Stomach smooth muscle (tissue), 2 donors: Measurements from ENCODE around the gene AP2A1.

ENCODE experiments used
- H3K27ac ChIP-seq: one replicate; pipeline ENCODE4 v1.7.0; 2013; ENCODE audit warnings: mild to moderate bottlenecking, low read length, inconsistent platforms
- H3K27me3 ChIP-seq, 2 donors: one replicate each; pipeline ENCODE4 v1.7.0; 2013; ENCODE audit warnings: low read length in 2 of 2; ENCODE audit not compliant: insufficient read depth in 2 of 2, control insufficient read depth in 1 of 2
- H3K36me3 ChIP-seq, 2 donors: one replicate each; pipeline ENCODE4 v1.7.0; 2013; ENCODE audit warnings: low read length in 2 of 2; ENCODE audit not compliant: control insufficient read depth in 2 of 2, insufficient read depth in 2 of 2
- H3K4me1 ChIP-seq: one replicate; pipeline ENCODE4 v1.7.0; 2013; ENCODE audit warnings: low read length; ENCODE audit not compliant: control insufficient read depth, insufficient read depth
- H3K4me3 ChIP-seq, 2 donors: one replicate each; pipeline ENCODE4 v1.7.0; 2013; ENCODE audit warnings: low read length in 2 of 2
- H3K9ac ChIP-seq, 2 donors: one replicate each; pipeline ENCODE4 v1.7.0; 2013; ENCODE audit warnings: low read length in 2 of 2, mild to moderate bottlenecking in 1 of 2
- H3K9me3 ChIP-seq, 2 donors: one replicate each; pipeline ENCODE4 v1.7.0; 2013; ENCODE audit warnings: low read length in 2 of 2; ENCODE audit not compliant: control insufficient read depth in 2 of 2
- donor health status: healthy.
- donor health status: Pancreatic carcinoma.

AP2A1 gene

DNA sequence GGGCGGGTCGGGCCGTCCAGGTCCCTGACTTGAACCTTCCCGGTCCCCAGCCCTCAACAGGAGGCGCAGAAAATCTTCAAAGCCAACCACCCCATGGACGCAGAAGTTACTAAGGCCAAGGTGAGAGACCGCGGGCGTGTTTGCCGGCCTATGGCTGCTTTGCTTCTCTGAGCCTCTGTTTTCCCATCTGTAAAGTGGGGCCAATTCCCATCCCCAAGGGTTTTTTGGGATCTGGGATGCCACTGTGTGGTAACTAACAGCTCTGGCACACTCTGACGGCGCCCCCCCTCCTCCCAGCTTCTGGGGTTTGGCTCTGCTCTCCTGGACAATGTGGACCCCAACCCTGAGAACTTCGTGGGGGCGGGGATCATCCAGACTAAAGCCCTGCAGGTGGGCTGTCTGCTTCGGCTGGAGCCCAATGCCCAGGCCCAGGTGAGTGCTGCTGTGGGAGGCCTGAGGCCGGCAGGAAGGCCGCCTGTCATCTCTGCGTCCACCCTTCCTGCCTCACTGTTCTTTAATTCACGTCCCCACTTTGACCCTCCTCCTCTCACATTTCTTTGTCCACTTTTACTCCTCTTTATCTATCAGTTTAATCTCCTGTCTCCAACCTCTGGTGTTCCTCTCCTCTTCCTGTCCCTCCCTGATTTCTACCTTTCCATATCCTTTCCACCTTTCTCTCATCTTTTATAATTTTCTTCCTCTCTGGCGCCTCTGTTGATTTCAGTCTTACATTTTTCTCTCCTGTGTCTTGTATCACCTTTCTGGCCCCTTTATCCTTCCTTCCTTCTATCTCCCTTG is 39.2 kb downstream of the AP2A1 start:
- peak overlapping the region; percentile 37 for H3K27ac ChIP-seq
- H3K9ac ChIP-seq, result no peak overlapping the region
- H3K4me1 ChIP-seq, result peaks cover 32% of the 10 kb centered on the region
- no peak overlapping the region for H3K4me3 ChIP-seq
- H3K9me3 ChIP-seq, result no peaks in the 10 kb centered on the region
- peaks cover 0 to 11% of the 10 kb centered on the region in 2 donors for H3K36me3 ChIP-seq
- H3K27me3 ChIP-seq, result no peaks in the 10 kb centered on the region

DNA sequence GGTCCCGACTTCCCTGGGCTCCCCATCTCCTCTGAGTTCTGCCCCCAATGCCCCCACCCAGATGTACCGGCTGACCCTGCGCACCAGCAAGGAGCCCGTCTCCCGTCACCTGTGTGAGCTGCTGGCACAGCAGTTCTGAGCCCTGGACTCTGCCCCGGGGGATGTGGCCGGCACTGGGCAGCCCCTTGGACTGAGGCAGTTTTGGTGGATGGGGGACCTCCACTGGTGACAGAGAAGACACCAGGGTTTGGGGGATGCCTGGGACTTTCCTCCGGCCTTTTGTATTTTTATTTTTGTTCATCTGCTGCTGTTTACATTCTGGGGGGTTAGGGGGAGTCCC is 39.8 kb downstream of the AP2A1 start:
- H3K9ac ChIP-seq, result no peak overlapping the region
- H3K4me1 ChIP-seq, result peaks cover 27% of the 10 kb centered on the region
- H3K27ac ChIP-seq, result peak overlapping the region; percentile 37

DNA sequence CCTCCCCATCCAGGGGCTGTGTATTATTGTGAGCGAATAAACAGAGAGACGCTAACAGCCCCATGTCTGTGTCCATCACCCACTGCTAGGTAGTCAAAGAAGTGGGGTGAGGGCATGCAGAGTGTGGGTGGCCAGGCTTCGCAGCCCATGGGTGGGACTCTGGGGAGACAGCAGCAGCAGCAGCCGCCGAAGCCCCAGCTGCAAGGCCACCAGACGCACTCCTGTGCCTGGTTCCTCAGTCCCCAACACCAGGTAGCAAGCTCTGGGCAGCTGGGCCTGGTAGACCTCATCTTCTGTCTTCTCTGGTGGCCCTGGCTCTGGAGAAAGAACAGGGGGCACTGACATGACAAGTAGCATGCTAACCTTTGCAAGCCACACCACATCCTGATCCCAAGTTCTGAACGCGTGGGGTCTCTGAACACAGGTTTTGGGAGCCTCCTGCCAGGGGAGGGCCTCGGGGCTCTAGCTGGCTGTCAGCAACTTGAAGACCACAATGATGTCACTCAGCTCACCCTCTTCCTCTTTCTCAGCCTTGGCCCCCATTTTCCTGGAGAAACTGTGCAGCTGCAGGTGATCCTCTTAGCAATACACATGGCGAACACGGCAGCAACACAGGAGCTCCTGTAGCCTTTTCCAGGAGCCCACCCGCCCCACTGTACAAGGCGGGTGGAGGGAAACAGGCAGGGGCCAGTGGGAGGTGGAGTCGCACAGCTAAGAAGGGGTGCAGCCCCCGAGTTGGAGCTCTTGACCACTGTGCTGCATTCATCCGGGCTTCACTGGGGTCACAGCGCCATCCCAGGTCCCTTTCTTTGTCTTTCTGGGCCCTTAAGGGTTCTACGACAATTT is 40.5 kb downstream of the AP2A1 start:
- Histone ChIP-seq H3K27me3 (no peaks in the 10 kb centered on the region), H3K36me3 (peaks cover 0 to 11% of the 10 kb centered on the region in 2 donors), H3K4me1 (peaks cover 24% of the 10 kb centered on the region), H3K27ac (no peak overlapping the region), H3K4me3 (no peak overlapping the region), H3K9ac (no peak overlapping the region), H3K9me3 (no peaks in the 10 kb centered on the region)

More for the DNA sequence above, 39.8 kb downstream of the AP2A1 start:
- Histone ChIP-seq H3K9me3 (no peaks in the 10 kb centered on the region), H3K27me3 (no peaks in the 10 kb centered on the region), H3K4me3 (no peak overlapping the region), H3K36me3 (peaks cover 0 to 11% of the 10 kb centered on the region in 2 donors)

DNA sequence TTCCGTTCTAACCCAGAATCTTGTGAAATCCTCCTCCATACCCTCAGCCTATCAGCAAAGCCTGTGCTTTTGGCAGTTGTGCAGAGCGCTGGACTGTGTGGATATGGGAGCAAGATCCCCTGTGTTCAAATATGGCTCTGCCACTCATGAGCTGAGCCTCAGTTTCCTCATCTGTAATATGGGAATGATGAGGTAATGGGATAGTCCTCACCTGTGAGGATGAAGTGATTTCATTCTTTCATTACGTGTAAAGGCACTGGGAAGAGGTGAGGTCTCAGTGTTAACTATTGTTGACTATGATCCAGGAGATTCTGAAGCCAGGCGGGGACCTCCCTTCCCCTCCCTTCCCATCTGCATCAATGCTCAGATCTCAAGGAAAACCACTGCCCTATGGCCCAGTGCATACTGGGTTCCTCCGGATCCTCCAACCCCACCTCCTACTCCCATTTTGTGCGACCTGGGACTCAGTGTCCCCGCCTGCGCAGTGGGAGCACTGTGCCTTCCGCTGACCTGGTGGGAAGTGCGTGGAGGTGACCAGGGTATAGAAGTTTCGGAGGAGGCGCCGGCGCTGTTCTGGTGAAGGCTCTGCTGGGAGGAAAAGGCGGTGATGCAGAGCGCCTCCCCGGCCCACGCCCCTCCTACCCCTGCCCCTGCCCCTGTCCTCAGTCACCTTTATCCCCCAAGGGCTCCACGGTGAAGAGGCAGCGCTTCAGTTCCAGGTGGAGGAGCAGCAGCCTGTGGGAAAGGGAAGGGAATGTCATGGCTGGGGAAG is 41.3 kb downstream of the AP2A1 start:
- peak overlapping the region; percentile 88 to 94 for H3K4me3 ChIP-seq
- H3K9ac ChIP-seq, result peak overlapping the region in 1 of 2 donors; percentile 41
- H3K9me3 ChIP-seq, result no peaks in the 10 kb centered on the region
- H3K4me1 ChIP-seq, result peaks cover 27% of the 10 kb centered on the region
- no peaks in the 10 kb centered on the region for H3K27me3 ChIP-seq
- H3K36me3 ChIP-seq, result peaks cover 0 to 10% of the 10 kb centered on the region in 2 donors
- H3K27ac ChIP-seq, result peak overlapping the region; percentile 67

- peak overlapping the region; percentile 67 for H3K27ac ChIP-seq
- H3K36me3 ChIP-seq, result peaks cover 0 to 4% of the 10 kb centered on the region in 2 donors
- no peaks in the 10 kb centered on the region for H3K9me3 ChIP-seq
- peaks cover 27% of the 10 kb centered on the region for H3K4me1 ChIP-seq
- peak overlapping the region; percentile 65 to 80 for H3K9ac ChIP-seq
- H3K27me3 ChIP-seq, result no peaks in the 10 kb centered on the region
- peak overlapping the region; percentile 88 to 94 for H3K4me3 ChIP-seq
These were observed 41.9 kb downstream of the AP2A1 start for GRCh38 chr19:49808711-49809159.

- peaks cover 0 to 4% of the 10 kb centered on the region in 2 donors for H3K36me3 ChIP-seq
- H3K4me1 ChIP-seq, result peaks cover 27% of the 10 kb centered on the region
- no peaks in the 10 kb centered on the region for H3K9me3 ChIP-seq
- H3K27me3 ChIP-seq, result no peaks in the 10 kb centered on the region
- H3K9ac ChIP-seq, result peak overlapping the region; percentile 65 to 80
- peak overlapping the region; percentile 88 to 94 for H3K4me3 ChIP-seq
- H3K27ac ChIP-seq, result peak overlapping the region; percentile 67
These were observed 42.5 kb downstream of the AP2A1 start for GRCh38 chr19:49809160-49809940.

GRCh38 chr19:49809941-49810389 is 43.2 kb downstream of the AP2A1 start:
- Histone ChIP-seq H3K4me1 (peaks cover 27% of the 10 kb centered on the region), H3K27ac (peak overlapping the region; percentile 67), H3K4me3 (peak overlapping the region; percentile 88 to 94), H3K27me3 (no peaks in the 10 kb centered on the region), H3K9ac (peak overlapping the region; percentile 65 to 80), H3K36me3 (peaks cover 0 to 4% of the 10 kb centered on the region in 2 donors), H3K9me3 (no peaks in the 10 kb centered on the region)

DNA sequence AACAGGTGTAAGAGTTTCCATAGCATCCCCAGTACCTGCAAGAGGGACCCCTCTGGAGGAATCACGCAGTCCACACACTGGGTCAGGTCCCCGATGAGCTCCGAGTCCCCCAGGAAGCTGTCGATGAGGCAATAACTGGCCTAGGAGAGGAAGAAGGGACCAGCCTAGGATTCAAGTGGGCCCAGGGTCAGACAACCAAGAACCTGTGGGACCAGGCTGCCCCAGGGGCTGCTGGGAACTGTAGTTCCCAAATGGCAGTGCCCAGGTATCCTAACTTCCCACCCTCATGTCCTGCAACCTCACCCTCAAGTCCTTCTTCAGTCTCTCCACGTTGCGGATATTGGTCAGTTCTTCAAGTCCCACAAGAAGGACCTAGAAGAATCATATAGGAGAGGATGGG is 44.5 kb downstream of the AP2A1 start:
- peaks cover 0 to 4% of the 10 kb centered on the region in 2 donors for H3K36me3 ChIP-seq
- H3K9ac ChIP-seq, result no peak overlapping the region
- H3K9me3 ChIP-seq, result no peaks in the 10 kb centered on the region
- no peak overlapping the region for H3K4me3 ChIP-seq
- H3K4me1 ChIP-seq, result peaks cover 27% of the 10 kb centered on the region
- no peaks in the 10 kb centered on the region for H3K27me3 ChIP-seq
- no peak overlapping the region for H3K27ac ChIP-seq

DNA sequence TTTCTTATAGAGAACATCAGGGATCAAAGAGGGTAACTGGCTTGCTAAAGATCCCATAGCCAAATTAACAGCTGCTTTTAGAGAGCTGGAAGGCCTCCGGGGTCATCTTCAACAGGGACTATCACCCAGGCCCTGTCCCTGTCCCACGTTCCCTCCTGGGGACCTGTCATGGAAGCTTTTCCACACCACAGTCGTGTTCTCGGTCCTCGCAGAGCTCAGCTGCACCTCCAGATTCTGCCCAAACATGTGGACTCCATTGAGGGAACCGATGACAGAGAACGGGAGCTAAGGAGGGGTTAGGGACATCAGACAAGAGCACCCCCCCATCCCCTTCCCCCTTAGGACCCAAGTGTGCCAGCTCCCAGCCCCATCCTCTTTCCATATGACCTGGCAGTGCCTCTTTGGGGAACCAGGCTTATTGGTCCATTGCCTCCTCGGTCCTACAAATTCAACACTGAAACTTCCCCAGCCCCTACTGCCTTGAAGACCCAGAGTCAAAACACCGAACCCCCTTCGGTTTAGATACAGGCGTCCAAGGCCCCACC is 45.7 kb downstream of the AP2A1 start:
- Histone ChIP-seq H3K27ac (peak overlapping the region; percentile 86), H3K9me3 (no peaks in the 10 kb centered on the region), H3K27me3 (no peaks in the 10 kb centered on the region), H3K4me3 (peak overlapping the region; percentile 93 to 97), H3K9ac (peak overlapping the region; percentile 80 to 95), H3K4me1 (peaks cover 25% of the 10 kb centered on the region), H3K36me3 (no peaks in the 10 kb centered on the region)
